Endothelial cell of umbilical vein (primary cell): ENCODE results near the gene CCDC120. TPM values are rescaled to one million over a fixed set of nuclear protein-coding genes. Genes with fewer than 3 reads are reported as not detected.

Experiments used
- BruUV-seq: library from RNA; stranded (reverse); fragments of 400-500 nt; replicated peaks from 2 replicates; lab custom pipeline; 2021; lab: Mats Ljungman, UMichigan
- CTCF ChIA-PET: fragments of 300-600, 350-600 bp; sonication (Branson Sonifier 250); formaldehyde crosslinking; loops from one replicate; lab custom pipeline; 2021; ENCODE audit warnings: antibody characterized with exemption, inconsistent platforms; lab: Charles Lee
- POLR2A ChIA-PET: fragments of 300-600, 350-600 bp; sonication (Branson Sonifier 250); formaldehyde crosslinking; loops from one replicate; lab custom pipeline; 2021; ENCODE audit warnings: antibody characterized with exemption, inconsistent platforms; lab: Charles Lee
- DNase-seq: peaks from one replicate; pipeline ENCODE4 v3.0.0-alpha.2; 2011; ENCODE audit warnings: low read depth, low spot score
- FAIRE-seq: peaks from 2 replicates; lab custom pipeline; 2011; peaks lifted over from hg19 to GRCh38; lab: Jason Lieb, UNC
- H2AFZ ChIP-seq: 2 replicates; pipeline ENCODE4 v1.6.0; 2012; ENCODE audit warnings: low read depth, low read length, control low read depth, inconsistent platforms
- H3K27ac ChIP-seq: 2 replicates; pipeline ENCODE4 v1.5.1; 2011; ENCODE audit warnings: low read depth, mild to moderate bottlenecking, control low read depth, low read length, moderate library complexity; ENCODE audit not compliant: insufficient read depth
- H3K27me3 ChIP-seq, 2 experiments: 2 replicates each; pipeline versions ENCODE4 v1.6.0 to v1.6.1; 2011; ENCODE audit warnings: low read length in 2 of 2, mixed read lengths in 1 of 2; ENCODE audit not compliant: control insufficient read depth in 2 of 2, insufficient read depth in 2 of 2
- H3K36me3 ChIP-seq, 2 experiments: 2 replicates in 1 of 2; 3 replicates in 1 of 2; pipeline ENCODE4 v1.5.1; 2011; ENCODE audit warnings: low read length in 2 of 2, mild to moderate bottlenecking in 1 of 2, moderate library complexity in 1 of 2; ENCODE audit not compliant: control insufficient read depth in 2 of 2, insufficient read depth in 2 of 2; ENCODE audit errors: extremely low read depth in 1 of 2
- H3K4me1 ChIP-seq: 3 replicates; pipeline ENCODE4 v1.5.1; 2011; ENCODE audit warnings: mild to moderate bottlenecking, low read length; ENCODE audit not compliant: control insufficient read depth, insufficient read depth; ENCODE audit errors: extremely low read depth
- H3K4me2 ChIP-seq: 2 replicates; pipeline ENCODE4 v1.6.1; 2011; ENCODE audit warnings: low read length, control low read depth, mixed read lengths; ENCODE audit not compliant: insufficient read depth
- H3K4me3 ChIP-seq, 3 experiments: fragments of 200-600 bp in 1 of 3; sonication (generic), shearing (Covaris generic) in 1 of 3; replicated peaks in 1 of 3; 2 replicates each; pipeline ENCODE4 v1.5.1; 2011 to 2016; ENCODE audit warnings: control low read depth in 3 of 3, low read length in 3 of 3, mild to moderate bottlenecking in 2 of 3, inconsistent platforms in 1 of 3, low read depth in 1 of 3, moderate library complexity in 1 of 3; ENCODE audit not compliant: insufficient read depth in 1 of 3
- H3K79me2 ChIP-seq: 2 replicates; pipeline ENCODE4 v1.6.0; 2012; ENCODE audit warnings: low read length, inconsistent platforms; ENCODE audit not compliant: control insufficient read depth, insufficient read depth
- H3K9ac ChIP-seq: replicated peaks from 2 replicates; pipeline ENCODE3; 2011; ENCODE audit warnings: low read length, control low read depth; ENCODE audit not compliant: insufficient read depth; ENCODE audit errors: extremely low read depth
- H3K9me1 ChIP-seq: replicated peaks from 3 replicates; pipeline ENCODE4 v1.6.0; 2011; ENCODE audit warnings: mild to moderate bottlenecking, low read length; ENCODE audit not compliant: control insufficient read depth, insufficient read depth; ENCODE audit errors: extremely low read depth
- H3K9me3 ChIP-seq: replicated peaks from 2 replicates; pipeline ENCODE4 v1.5.1; 2012; ENCODE audit warnings: low read length, inconsistent platforms; ENCODE audit not compliant: control insufficient read depth, insufficient read depth
- H4K20me1 ChIP-seq: replicated peaks from 2 replicates; pipeline ENCODE3; 2011; ENCODE audit warnings: mild to moderate bottlenecking, low read length; ENCODE audit not compliant: control insufficient read depth, insufficient read depth; ENCODE audit errors: extremely low read depth
- EZH2 ChIP-seq: IDR thresholded peaks from 2 replicates; pipeline ENCODE4 v1.6.1; 2012; ENCODE audit warnings: borderline replicate concordance, low read depth, mild to moderate bottlenecking, moderate library complexity, low read length, inconsistent platforms; ENCODE audit not compliant: severe bottlenecking
- FOS ChIP-seq: IDR thresholded peaks from 2 replicates; pipeline ENCODE4 v1.6.1; 2011; ENCODE audit warnings: mild to moderate bottlenecking, low read length, moderate library complexity, borderline replicate concordance; ENCODE audit not compliant: insufficient read depth
- GATA2 ChIP-seq: IDR thresholded peaks from 2 replicates; pipeline ENCODE4 v1.7.0; 2011; ENCODE audit warnings: low read depth, mild to moderate bottlenecking, moderate library complexity, mixed read lengths, low read length; ENCODE audit not compliant: insufficient read length, insufficient read depth
- JUN ChIP-seq: IDR thresholded peaks from 2 replicates; pipeline ENCODE4 v1.6.1; 2011; ENCODE audit warnings: borderline replicate concordance, low read depth; ENCODE audit not compliant: insufficient read length, insufficient read depth
- MYC ChIP-seq: IDR thresholded peaks from one replicate; pipeline ENCODE4 v1.6.1; 2011; ENCODE audit warnings: mild to moderate bottlenecking, low read depth, low read length
- POLR2A ChIP-seq: IDR thresholded peaks from 2 replicates; pipeline ENCODE4 v1.6.1; 2012; ENCODE audit warnings: low read depth, mild to moderate bottlenecking, control low read depth, low read length
- POLR2AphosphoS5 ChIP-seq: IDR thresholded peaks from 2 replicates; pipeline ENCODE4 v1.6.1; 2012; ENCODE audit warnings: low read depth, mild to moderate bottlenecking, control low read depth, low read length, moderate library complexity; ENCODE audit not compliant: insufficient read depth
- dilution Hi-C: fragments of 300-500 bp; cut with MboI; formaldehyde crosslinking; loops from one replicate; pipeline ENCODE4 v1.15.0; 2019; ENCODE audit warnings: low sequenced_read_pairs; ENCODE audit not compliant: extremely low pct_ligation_motif_present
- intact Hi-C: fragments of 100-400 bp; cut with micrococcal nuclease; formaldehyde crosslinking; loops from one replicate; pipeline ENCODE4 v1.10.0; 2022
- polyA plus RNA-seq, 4 experiments: library from polyadenylated mRNA; depleted of rRNA in 3 of 4; stranded (reverse) in 3 of 4; unstranded in 1 of 4; fragments of >200 nt; gene quantifications; 2 replicates each; pipeline versions ENCODE4 v1.2.1 to v1.2.3, GENCODE V29; 2011 to 2012; ENCODE audit warnings: missing spikeins in 1 of 4
- total RNA-seq: library from RNA; stranded (reverse); gene quantifications from 2 replicates; pipeline ENCODE4 v1.2.3, GENCODE V29; 2021
- TF ChIP-seq, protein P1 (sequence below), 2 donors: IDR thresholded peaks; 1 replicate in 1 of 2; 2 replicates in 1 of 2; pipeline ENCODE4 v1.5.1; 2011; ENCODE audit warnings: low read length in 2 of 2, mild to moderate bottlenecking in 2 of 2, moderate library complexity in 2 of 2, control low read depth in 1 of 2, inconsistent platforms in 1 of 2, low read depth in 1 of 2; ENCODE audit not compliant: insufficient read depth in 1 of 2; ENCODE audit errors: extremely low read depth in 1 of 2
- TF ChIP-seq, protein P2 (sequence below): IDR thresholded peaks from 2 replicates; pipeline ENCODE4 v1.6.1; 2011; ENCODE audit not compliant: insufficient read depth, insufficient read length

CCDC120 gene
- total and polyA plus RNA-seq, 2 donors (not counting 3 experiments of a cell fraction or from before 2014, with no cell fraction given): 2.8 to 5.7 TPM

DNA sequence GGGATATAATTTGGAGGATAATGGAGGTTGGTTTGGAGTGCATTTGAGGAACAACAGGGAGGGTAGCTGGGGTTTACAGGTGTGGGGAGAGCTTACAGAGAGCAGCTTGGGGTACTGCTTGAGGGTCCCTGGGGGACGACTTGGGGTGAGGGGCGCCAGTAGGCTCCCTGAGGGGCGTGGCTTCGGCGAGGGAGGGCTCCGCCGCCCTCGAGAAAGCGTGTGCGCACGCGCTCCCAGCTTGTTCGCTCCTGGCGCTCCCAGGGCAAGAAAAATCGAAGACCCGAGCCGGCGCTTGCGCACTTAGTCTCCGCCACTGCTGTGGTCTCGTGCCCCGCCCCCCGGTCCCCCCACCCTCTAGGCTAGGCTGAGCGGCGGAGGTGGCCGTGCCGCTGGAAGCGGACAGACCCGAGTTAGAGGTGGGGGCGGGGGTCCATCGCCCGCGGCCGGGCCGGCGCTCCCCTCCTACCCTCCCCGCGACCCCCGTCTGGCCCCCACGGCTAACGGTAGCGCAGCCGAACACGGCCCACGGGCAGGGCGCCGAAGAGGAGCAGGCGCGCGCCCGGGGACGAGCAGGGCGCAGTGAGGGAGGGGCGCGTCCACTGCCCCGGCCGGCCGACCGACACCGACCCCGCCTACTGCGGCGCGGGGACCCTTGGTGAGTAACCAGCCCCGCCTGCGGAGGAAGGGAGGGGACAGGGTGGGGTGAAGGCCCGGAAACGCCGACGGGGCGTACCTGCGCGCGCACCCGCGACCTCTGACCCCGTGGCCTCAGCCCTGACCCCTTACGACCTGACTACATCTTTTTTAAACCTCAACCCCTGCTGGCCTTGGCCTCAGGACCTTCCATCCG is 5.4 kb upstream of the CCDC120 start:
- CTCF ChIA-PET: no interaction called here
- dilution Hi-C loops: no loop called here
- H3K4me1 ChIP-seq: peaks cover 8% of the 10 kb centered on the region

More for the DNA sequence above, 5.4 kb upstream of the CCDC120 start:
- Histone ChIP-seq H3K4me3 (peak overlapping the region; percentile 17 to 83 (median 54)), H2AFZ (peak overlapping the region; percentile 41), H4K20me1 (no peaks in the 10 kb centered on the region), H3K9ac (no peak overlapping the region), H3K36me3 (no peaks in the 10 kb centered on the region), H3K9me3 (no peaks in the 10 kb centered on the region), H3K4me2 (peak overlapping the region; percentile 49), H3K27me3 (no peaks in the 10 kb centered on the region), H3K9me1 (no peaks in the 10 kb centered on the region), H3K27ac (no peak overlapping the region), H3K79me2 (no peaks in the 10 kb centered on the region)
- POLR2A ChIA-PET: interaction anchor here (1.1 kb wide), 1 partner anchor 10 kb away, joined by 5 read pairs; the partner anchor contains the start of gene TFE3
- BruUV-seq: no TSS peak
- TF ChIP-seq POLR2AphosphoS5 (no peak), GATA2 (no peak), FOS (no peak), JUN (no peak), POLR2A (no peak), EZH2 (no peak), MYC (no peak)
- TF ChIP-seq, protein P1, sequence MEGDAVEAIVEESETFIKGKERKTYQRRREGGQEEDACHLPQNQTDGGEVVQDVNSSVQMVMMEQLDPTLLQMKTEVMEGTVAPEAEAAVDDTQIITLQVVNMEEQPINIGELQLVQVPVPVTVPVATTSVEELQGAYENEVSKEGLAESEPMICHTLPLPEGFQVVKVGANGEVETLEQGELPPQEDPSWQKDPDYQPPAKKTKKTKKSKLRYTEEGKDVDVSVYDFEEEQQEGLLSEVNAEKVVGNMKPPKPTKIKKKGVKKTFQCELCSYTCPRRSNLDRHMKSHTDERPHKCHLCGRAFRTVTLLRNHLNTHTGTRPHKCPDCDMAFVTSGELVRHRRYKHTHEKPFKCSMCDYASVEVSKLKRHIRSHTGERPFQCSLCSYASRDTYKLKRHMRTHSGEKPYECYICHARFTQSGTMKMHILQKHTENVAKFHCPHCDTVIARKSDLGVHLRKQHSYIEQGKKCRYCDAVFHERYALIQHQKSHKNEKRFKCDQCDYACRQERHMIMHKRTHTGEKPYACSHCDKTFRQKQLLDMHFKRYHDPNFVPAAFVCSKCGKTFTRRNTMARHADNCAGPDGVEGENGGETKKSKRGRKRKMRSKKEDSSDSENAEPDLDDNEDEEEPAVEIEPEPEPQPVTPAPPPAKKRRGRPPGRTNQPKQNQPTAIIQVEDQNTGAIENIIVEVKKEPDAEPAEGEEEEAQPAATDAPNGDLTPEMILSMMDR (IDR thresholded peaks at IDR 0.05; ENCODE audit: extremely low read depth in 1 of 2, insufficient read depth in 1 of 2, low read depth in 1 of 2, low read length in 2 of 2): no peak
- TF ChIP-seq, protein P2, sequence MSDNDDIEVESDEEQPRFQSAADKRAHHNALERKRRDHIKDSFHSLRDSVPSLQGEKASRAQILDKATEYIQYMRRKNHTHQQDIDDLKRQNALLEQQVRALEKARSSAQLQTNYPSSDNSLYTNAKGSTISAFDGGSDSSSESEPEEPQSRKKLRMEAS: no peak
- DNase-seq (peak; percentile 67), FAIRE-seq (peak; percentile 83)
- intact Hi-C loops: no loop called here
